ENCODE data around the gene WNK4.

Gene WNK4

DNA sequence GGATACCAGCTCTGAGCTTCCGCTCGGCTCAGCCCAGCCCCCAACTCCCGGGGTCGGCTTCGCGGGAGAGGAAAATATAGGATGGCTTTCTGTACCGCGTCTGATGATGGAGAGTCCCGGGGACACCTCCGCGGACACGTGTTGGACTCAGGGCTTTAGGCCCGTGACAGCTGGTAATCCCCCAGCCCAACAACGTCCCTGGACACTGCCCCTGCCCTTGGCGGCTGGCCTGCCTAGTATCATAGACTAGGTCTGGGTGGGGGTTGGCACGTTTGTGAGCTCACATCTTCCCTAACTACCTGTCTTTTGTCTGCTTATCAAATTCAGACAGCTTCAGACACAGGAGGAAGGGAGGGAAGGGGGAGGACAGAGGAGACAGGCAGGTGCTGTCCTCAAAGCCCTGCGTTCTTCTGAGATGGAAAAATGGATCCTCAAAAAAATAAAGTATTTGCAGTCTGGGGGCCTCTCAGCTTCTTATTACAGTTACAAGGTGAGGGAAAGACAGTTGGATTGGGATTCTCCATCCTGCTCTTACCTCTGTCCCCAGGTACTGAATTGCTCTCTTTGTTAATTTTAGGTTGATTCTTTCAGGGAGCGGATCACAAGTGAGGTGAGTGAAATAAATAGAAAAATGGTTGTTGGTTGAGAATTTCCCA is 53.5 kb downstream of the WNK4 start:
- no peak for DNase-seq

GRCh38 chr17:42835732-42836131 is 55.3 kb downstream of the WNK4 start:
- DNase-seq: no peak

- no peak for DNase-seq
Observed at GRCh38 chr17:42841975-42842685, 61.7 kb downstream of the WNK4 start.

DNA sequence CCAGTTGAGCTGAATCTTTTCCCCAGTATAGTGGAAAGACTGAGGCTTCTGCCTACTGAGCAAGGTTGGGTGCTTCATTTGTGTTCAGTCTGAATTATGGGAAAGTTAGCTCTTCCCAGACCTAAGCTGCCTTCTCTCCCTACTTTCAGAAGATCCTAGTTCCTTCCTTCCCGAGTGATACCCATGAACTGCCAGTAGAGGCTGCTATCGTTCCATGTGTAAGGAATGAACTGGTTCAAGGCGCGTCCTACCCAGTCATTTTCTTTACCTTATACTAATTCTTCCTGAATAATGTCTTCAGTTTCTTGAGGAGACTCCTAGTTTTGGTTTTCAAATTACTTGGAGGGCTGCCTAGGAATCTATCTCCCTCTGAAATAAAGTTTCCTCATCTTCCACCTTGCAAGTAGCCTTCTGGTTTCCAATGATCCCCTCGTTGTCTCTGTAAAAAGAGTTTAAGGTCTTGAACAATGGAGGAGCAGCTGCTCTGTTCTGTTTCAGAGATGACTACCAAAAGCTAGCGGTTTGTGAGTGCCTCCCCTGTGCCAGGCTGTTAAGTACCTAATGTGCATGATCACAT is 63.0 kb downstream of the WNK4 start:
- peak in 18 of 51 donors; percentile 2 to 32 (median 12) for DNase-seq

DNA sequence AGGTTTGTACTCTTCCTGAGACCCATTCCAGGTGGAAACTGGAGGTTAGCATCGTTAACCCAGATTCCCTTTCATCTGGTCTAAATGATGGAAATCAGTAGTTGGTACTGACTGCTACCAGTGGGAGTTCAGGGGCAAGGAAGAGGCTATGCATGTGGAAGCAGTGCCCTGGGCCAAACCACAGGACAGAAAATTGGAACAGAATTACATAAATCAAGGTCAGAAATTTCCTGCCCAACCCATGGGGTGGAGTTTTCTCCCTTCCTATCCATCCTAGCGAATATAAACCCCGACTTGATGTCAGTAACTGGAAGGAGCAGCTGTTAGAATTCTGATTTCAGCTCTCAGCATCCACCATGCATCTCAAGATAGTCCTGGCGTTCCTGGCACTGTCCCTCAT is 63.9 kb downstream of the WNK4 start, which contains the start of gene AOC2:
TSS of gene AOC2 (plus strand) at position 310 of the 400 bp plus-strand sequence. CDS start at position 357, 47 bp downstream.
- DNase-seq: no peak

DNA sequence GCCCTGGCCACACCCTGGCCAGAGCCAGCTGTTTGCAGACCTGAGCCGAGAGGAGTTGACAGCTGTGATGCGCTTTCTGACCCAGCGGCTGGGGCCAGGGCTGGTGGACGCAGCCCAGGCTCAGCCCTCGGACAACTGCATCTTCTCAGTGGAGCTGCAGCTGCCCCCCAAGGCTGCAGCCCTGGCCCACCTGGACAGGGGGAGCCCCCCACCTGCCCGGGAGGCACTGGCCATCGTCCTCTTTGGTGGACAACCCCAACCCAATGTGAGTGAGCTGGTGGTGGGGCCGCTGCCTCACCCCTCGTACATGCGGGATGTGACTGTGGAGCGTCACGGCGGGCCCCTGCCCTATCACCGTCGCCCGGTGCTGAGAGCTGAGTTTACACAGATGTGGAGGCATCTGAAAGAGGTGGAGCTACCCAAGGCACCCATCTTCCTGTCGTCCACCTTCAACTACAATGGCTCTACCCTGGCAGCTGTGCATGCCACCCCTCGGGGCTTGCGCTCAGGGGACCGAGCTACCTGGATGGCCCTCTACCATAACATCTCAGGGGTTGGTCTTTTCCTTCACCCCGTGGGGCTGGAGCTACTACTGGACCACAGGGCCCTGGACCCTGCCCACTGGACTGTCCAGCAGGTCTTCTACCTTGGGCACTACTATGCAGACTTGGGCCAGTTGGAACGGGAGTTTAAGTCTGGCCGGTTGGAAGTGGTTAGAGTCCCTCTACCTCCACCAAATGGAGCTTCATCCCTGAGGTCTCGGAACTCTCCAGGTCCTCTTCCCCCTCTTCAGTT is 64.5 kb downstream of the WNK4 start:
- no peak for DNase-seq

- no peak for DNase-seq
Observed at GRCh38 chr17:42845556-42845917, 65.1 kb downstream of the WNK4 start.

DNA sequence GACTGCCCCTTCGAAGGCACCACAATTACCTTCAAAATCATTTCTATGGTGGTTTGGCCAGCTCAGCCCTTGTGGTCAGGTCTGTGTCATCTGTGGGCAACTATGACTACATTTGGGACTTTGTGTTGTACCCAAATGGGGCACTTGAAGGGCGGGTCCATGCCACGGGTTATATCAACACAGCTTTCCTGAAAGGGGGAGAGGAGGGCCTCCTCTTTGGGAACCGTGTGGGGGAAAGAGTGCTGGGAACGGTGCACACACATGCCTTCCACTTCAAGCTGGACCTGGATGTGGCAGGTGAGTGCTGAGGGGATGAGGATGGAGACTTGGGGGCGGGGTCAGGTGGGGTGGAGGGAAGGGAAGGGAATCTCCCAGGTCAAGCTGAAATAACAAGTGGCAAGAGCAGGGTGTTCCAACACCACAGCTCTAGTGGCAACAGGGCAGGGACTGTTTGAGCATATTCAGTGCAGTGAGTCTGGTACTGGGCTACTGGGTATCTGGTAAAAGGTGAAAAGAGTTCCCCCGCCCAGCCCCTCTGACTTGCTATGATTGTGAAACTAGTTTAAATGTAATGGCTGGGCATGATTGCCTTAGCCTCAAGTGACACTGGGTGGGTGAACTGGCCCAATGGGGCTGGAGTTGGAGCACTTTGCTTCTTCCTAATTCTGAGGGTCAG is 65.6 kb downstream of the WNK4 start:
- no peak for DNase-seq
